Left hindlimb (tissue), 1 donor: ENCODE measurements around the gene CAMSAP1.
"Not testable (repeated sequence)": the region's sequence is repeated elsewhere in the genome, so short reads cannot be mapped to it uniquely, and the experiment has no call there.

Experiments used
- DNase-seq: peaks from one replicate; pipeline ENCODE4 v3.0.0-alpha.2; 2018

Gene CAMSAP1

GRCh38 chr9:135896205-135896604 lies 11.1 kb downstream of the CAMSAP1 start:
- no peak for DNase-seq

- no peak for DNase-seq
These were observed 12.0 kb downstream of the CAMSAP1 start for GRCh38 chr9:135895202-135895848.

DNA sequence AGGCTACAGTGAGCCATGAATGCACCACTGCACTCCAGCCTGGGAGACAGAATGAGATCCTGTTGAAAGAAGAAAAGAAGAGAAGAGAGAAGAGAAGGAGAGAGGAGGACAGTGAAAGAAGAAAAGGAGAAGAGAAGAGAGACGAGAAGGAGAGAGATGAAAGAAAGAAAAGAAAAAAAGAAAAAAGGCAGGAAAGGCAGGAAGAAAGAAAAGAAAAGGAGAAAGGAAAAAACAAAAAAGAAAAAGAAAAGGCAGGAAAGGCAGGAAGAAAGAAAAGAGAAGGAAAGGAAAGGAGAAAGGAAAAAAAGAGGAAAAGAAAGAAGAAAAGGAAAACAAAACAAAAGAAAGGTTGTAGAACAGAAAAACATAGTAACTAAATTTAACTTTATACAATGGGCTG lies 14.2 kb downstream of the CAMSAP1 start:
- no peak for DNase-seq

GRCh38 chr9:135892327-135892726 lies 15.0 kb downstream of the CAMSAP1 start:
- DNase-seq: not testable (repeated sequence)

DNA sequence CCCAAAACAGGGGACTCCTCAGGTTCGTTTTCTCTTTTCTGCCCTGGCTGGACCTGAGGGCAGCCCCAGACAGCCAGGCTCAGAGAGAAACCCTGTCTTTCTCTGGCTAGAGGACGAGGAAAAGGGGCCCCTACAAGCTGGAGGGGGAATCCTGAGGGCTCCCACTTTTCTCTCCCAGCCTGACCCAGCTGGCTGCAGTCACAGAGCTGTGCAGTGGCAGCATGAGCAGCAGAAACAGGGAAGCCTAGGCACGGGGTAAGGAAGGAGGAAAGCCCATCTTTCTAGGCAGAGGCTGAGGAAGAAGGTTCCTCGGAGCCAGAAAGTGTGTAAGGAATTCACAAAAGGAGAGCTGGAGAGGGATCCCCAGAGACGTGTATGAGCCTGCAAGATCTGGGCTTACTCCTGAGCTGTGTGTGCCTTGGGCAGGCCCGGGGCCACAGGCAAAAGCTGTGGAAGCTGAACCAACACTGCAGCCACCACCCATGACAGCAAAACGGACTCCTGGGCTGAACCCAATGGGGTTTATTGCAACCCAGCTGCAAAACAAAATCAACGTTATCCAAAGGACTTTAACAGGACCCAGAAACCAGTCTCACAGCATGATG lies 16.2 kb downstream of the CAMSAP1 start:
- no peak for DNase-seq

DNA sequence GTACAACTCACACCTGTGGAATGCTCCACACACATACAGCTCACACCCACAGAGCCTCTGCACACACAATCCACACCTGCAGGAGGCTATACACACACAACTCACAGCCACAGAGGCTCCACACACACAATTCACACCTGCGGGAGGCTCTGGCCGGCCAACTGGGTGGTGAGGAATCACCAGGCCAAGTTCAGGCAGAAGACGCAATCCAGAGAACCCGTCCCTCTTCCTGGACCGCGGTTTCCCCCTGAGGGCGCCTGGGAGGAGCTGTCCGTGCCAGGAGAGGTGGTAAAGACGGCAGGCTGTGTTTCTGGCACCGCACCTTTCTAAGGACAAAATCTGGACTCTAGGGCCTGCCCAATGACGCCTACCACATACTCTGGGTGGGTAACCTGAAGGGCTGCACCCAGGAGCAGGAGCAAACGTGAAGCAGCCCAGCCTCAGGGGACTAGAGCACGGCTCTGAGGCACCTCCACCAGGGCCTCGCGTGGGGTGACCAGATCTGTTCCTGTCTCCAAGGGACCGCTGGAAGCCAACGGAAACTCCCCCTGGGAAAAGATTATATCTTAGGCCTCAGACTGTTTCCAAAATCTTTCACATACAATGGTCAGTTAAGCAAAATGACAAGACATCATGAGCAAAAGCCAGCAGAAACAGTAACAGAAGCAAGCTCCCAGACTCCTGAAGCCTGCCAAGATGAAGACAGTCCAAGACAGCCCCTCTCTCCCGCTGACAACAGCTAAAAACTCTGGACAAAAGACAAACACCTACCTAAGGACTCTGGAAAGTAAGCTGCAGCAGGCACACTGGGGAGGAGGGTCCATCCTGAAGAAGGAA lies 16.9 kb downstream of the CAMSAP1 start:
- DNase-seq: no peak

GRCh38 chr9:135889564-135890189 lies 17.7 kb downstream of the CAMSAP1 start:
- no peak for DNase-seq

GRCh38 chr9:135888766-135889394 lies 18.5 kb downstream of the CAMSAP1 start:
- no peak for DNase-seq

DNA sequence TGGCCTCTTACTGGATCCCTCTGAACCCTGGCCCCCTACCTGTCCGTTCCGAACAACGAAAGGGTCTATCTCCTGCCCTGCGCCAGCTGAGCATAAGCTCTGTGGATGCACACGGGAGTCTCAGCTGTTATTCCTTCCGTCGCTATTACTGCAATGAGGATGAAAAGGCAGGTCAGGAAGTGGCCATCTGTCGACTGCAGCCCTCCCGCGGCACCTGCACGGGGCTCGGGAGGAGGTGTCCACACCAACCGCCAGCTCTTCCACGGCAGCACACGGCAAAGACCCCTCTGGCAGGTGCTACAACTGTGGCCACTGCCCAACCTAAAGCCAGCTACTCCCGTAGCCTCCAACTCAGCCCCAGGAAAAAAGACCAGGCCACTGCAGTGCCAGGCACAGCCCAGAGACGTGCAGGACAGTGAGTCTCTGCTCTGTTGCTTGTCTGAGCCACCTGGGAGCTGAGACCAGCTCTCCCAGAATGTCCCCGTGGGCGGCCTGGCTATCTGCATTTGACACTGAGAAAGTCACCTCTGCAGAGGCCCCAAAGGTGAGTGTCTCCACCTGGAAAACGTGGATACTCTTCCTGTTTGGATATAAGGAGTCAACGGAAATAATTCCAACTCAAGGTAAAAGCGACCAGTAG lies 19.1 kb downstream of the CAMSAP1 start:
- DNase-seq: no peak

- DNase-seq: no peak
These were observed 19.7 kb downstream of the CAMSAP1 start for GRCh38 chr9:135887585-135888050.

DNA sequence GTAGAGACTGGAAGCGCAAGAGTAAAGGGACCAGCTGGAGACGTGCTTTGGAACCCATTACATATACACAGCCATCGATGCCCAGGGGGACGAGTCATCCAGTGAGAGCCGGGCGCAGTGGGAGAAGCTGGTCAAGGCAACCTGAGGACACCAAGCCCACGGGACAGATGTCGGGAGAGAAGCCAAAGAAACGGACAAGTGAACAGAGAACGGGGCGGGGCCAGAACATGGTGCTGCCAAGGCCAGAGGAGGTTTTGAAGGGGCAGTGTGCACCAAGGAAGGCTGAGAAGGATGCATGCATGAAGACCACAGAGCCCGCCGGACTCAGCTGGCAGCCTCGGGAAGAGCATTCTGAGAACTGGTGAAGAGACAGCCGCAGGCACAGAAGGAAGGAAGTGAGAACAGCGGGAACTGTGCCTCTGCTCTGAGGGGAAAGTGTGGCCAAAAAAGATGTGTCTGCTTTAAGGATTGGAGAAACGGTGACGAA lies 20.3 kb downstream of the CAMSAP1 start:
- DNase-seq: no peak

- DNase-seq: no peak
These were observed 21.0 kb downstream of the CAMSAP1 start for GRCh38 chr9:135886147-135886981.

GRCh38 chr9:135885100-135885853 lies 22.1 kb downstream of the CAMSAP1 start:
- DNase-seq: no peak

DNA sequence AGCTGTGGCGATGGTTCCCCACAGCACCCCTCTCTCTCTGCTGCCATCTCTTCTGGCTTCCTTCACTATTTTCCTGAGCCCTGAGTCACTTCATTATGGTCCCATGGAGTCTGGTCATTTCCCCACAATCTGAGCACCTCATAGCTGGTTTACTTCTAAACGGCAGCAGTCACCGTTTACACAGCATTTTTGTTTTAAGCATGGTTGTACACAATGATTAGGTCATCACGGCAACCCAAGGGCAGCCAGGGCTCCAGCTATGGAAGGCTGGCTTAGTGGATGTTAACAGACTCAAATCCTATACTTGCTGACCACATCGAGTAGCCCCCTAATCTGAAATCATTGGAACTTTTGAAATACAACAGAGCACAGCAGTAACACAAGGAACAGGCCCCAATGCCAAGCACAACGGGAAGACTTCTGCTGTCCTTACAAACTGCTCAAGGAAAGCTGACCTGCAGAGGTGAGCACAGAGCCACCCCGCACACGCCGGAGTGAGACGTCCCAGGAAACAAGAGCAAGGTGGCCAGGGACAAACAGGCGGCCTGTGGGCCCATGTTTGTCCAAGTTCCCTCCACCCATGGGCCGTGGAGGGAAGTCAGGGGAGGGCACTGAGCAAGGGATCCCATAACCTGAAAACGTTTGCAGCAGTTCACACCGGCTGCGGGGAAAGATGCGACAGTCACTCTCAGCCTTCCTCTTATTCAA lies 22.9 kb downstream of the CAMSAP1 start:
- DNase-seq: no peak

DNA sequence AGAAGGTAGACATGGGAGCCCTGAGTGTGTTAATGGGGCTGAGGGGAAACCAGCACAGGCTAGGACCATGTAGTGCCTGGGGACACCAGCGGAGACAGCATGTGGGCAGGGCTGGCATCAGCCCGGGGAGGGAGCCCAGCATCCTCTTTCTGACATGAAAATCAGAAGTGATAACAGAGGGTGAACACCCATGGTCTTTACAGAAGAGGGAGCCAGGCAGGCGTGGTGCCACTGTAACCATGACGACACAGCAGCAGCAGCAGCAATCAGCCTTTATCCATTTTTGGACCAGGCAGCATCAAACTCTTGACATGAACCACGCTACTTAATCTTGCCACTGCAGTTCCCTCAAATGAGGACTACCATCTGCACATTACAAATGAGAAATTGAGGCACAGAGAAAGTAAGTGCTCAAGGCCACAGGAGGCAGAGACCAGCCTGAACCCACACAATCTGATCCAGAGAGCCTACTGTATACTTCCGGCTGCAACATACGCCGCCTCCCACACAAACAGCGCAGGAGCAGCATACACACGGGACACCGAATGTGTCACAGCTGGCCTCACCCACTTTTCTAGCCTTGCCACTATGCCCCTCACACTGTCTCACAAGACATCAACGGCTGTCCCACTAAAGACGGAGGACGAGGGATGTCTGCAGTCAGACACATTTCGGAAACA lies 23.8 kb downstream of the CAMSAP1 start:
- no peak for DNase-seq

DNA sequence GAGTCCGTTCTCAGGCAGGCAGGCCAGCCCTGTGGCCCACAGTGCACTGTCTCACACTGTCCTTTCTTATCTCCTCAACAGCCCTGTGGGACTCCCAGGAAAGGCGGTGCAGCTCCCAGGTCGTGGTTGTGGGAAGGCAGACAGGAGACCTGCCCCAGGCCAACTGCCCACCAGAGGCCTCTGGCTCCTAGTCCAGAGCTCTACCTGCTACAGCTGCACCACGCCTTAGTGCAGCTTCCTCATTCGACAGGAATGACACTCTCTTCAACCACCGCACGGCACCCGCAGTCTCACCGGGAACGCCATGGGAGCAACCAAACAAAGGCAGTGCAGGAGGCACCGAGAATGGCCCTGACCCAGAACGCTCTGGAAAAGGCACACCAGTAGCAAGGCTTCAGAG lies 25.3 kb downstream of the CAMSAP1 start:
- no peak for DNase-seq

GRCh38 chr9:135880438-135880837 lies 26.9 kb downstream of the CAMSAP1 start:
- DNase-seq: no peak

GRCh38 chr9:135879619-135880018 lies 27.7 kb downstream of the CAMSAP1 start:
- DNase-seq: no peak

GRCh38 chr9:135879237-135879601 lies 28.1 kb downstream of the CAMSAP1 start:
- DNase-seq: no peak
